Neural cell (in vitro differentiated cells): ENCODE data around the gene FAM168A. TPM values are rescaled to one million over a fixed set of nuclear protein-coding genes. Genes with fewer than 3 reads are reported as not detected.

Experiments
- H2AFZ ChIP-seq: fragments of 200-600, 300-800 bp; sonication (generic), shearing (Covaris generic); 2 replicates; pipeline ENCODE4 v1.6.0; 2014; ENCODE audit warnings: low read depth, mild to moderate bottlenecking, antibody characterized with exemption, low read length, moderate library complexity
- H3F3A ChIP-seq: fragments of 200-600 bp; shearing (Covaris generic); 2 replicates; pipeline ENCODE4 v1.6.1; 2016; ENCODE audit warnings: mild to moderate bottlenecking, moderate library complexity, mixed read lengths, antibody characterized with exemption, low read length; ENCODE audit not compliant: insufficient read depth, poor library complexity, severe bottlenecking
- H3K27ac ChIP-seq: fragments of 200-600, 300-800 bp; sonication (generic), shearing (Covaris generic); 2 replicates; pipeline ENCODE4 v1.5.1; 2014; ENCODE audit warnings: mild to moderate bottlenecking, low read length, moderate library complexity
- H3K27me3 ChIP-seq: fragments of 300-800, 200-600 bp; sonication (generic), shearing (Covaris generic); 2 replicates; pipeline ENCODE4 v1.6.0; 2014; ENCODE audit warnings: mild to moderate bottlenecking, low read depth, low read length, moderate library complexity; ENCODE audit not compliant: insufficient read depth
- H3K36me3 ChIP-seq: fragments of 300-800, 200-600 bp; sonication (generic), shearing (Covaris generic); 2 replicates; pipeline ENCODE4 v1.5.1; 2014; ENCODE audit warnings: mild to moderate bottlenecking, antibody characterized with exemption, low read length, moderate library complexity; ENCODE audit not compliant: insufficient read depth
- H3K4me2 ChIP-seq: fragments of 300-800, 200-600 bp; sonication (generic), shearing (Covaris generic); 2 replicates; pipeline ENCODE4 v1.6.0; 2014; ENCODE audit warnings: mild to moderate bottlenecking, low read length
- H3K4me3 ChIP-seq: fragments of 300-800, 200-600 bp; sonication (generic), shearing (Covaris generic); 2 replicates; pipeline ENCODE4 v1.5.1; 2014; ENCODE audit warnings: mild to moderate bottlenecking, low read length, moderate library complexity
- H3K79me2 ChIP-seq: fragments of 200-600 bp; shearing (Covaris generic); replicated peaks from 2 replicates; pipeline ENCODE4 v1.6.0; 2014; ENCODE audit warnings: mild to moderate bottlenecking, low read length, moderate library complexity; ENCODE audit not compliant: insufficient read depth
- H3K9ac ChIP-seq: fragments of 300-800, 200-600 bp; sonication (generic), shearing (Covaris generic); 2 replicates; pipeline ENCODE4 v1.6.1; 2016; ENCODE audit warnings: mild to moderate bottlenecking, low read length, mixed read lengths
- H3K9me2 ChIP-seq: fragments of 200-600 bp; shearing (Covaris generic); 2 replicates; pipeline ENCODE4 v1.6.1; 2016; ENCODE audit warnings: mild to moderate bottlenecking, low read length, mixed read lengths; ENCODE audit not compliant: insufficient read depth
- H3K9me3 ChIP-seq: fragments of 200-600, 300-800 bp; sonication (generic), shearing (Covaris generic); 2 replicates; pipeline ENCODE4 v1.6.1; 2016; ENCODE audit warnings: mild to moderate bottlenecking, mixed run types, low read length, moderate library complexity, mixed read lengths
- H4K20me1 ChIP-seq: fragments of 200-600 bp; shearing (Covaris generic); 2 replicates; pipeline ENCODE4 v1.6.1; 2016; ENCODE audit warnings: mild to moderate bottlenecking, mixed run types; ENCODE audit not compliant: insufficient read depth
- EP300 ChIP-seq: fragments of 450-650 bp; conservative IDR thresholded peaks from 2 replicates; pipeline ENCODE4 v1.6.1; 2014; ENCODE audit warnings: antibody characterized with exemption, mild to moderate bottlenecking, moderate library complexity; ENCODE audit not compliant: poor library complexity, severe bottlenecking
- EZH2 ChIP-seq: fragments of 200-600, 300-800 bp; shearing (Covaris generic), sonication (generic); IDR thresholded peaks from 2 replicates; pipeline ENCODE4 v1.6.1; 2014; ENCODE audit warnings: antibody characterized with exemption, low read length, borderline replicate concordance, mild to moderate bottlenecking; ENCODE audit not compliant: insufficient read depth, poor library complexity, severe bottlenecking
- MXI1 ChIP-seq: fragments of 450-650 bp; conservative IDR thresholded peaks from 2 replicates; pipeline ENCODE4 v1.6.1; 2014; ENCODE audit warnings: antibody characterized with exemption, mild to moderate bottlenecking; ENCODE audit not compliant: poor library complexity, severe bottlenecking
- POLR2AphosphoS5 ChIP-seq: IDR thresholded peaks from 2 replicates; pipeline ENCODE4 v1.6.1; 2012
- RAD21 ChIP-seq: fragments of 450-650 bp; conservative IDR thresholded peaks from 2 replicates; pipeline ENCODE4 v1.6.1; 2014; ENCODE audit warnings: antibody characterized with exemption, mild to moderate bottlenecking, moderate library complexity
- REST ChIP-seq: IDR thresholded peaks from 2 replicates; pipeline ENCODE4 v1.6.1; 2012; ENCODE audit warnings: borderline replicate concordance
- SMC3 ChIP-seq: fragments of 450-650 bp; conservative IDR thresholded peaks from 2 replicates; pipeline ENCODE4 v1.6.1; 2014; ENCODE audit warnings: antibody characterized with exemption, mild to moderate bottlenecking, moderate library complexity; ENCODE audit not compliant: poor library complexity
- TAF1 ChIP-seq: IDR thresholded peaks from 2 replicates; pipeline ENCODE4 v1.6.1; 2012; ENCODE audit warnings: low read depth
- polyA plus RNA-seq: library from polyadenylated mRNA; depleted of rRNA; stranded (reverse); fragments of >200 nt; gene quantifications from 2 replicates; pipeline ENCODE4 v1.2.3, GENCODE V29; 2014
- TF ChIP-seq, protein P1 (sequence below): fragments of 450-650 bp; IDR thresholded peaks from 2 replicates; pipeline ENCODE4 v1.5.1; 2014; ENCODE audit warnings: antibody characterized with exemption, mild to moderate bottlenecking, moderate library complexity; ENCODE audit not compliant: poor library complexity, severe bottlenecking

FAM168A gene
- polyA plus RNA-seq, 1 donor from 2014 or later: 67.3 TPM

DNA sequence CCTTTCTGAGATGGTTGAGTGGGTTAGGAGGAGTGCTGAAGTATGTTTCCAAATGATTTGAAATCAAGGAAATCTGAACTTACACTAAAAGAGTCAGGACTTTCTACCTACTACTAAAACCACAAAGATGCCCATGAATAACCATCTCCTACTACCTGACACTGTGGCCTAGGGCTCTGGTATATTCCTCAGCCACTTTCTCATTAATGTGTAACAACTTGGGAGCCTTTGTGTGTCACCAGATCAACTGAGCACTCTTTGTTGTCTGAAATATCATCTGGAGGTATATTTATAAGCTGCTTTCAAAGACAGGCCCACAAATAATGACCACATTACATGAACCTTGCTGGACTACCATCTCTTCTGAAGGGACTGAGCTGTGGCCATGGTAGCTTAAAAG lies 177.8 kb downstream of the FAM168A start:
- no peak overlapping the region for H2AFZ ChIP-seq
- H3K4me3 ChIP-seq: no peak overlapping the region
- H3K9me2 ChIP-seq: no peaks in the 10 kb centered on the region
- no peak overlapping the region for H3K9ac ChIP-seq
- H3K9me3 ChIP-seq: no peaks in the 10 kb centered on the region
- H4K20me1 ChIP-seq: no peaks in the 10 kb centered on the region
- H3K27ac ChIP-seq: no peak overlapping the region
- H3F3A ChIP-seq: no peaks in the 10 kb centered on the region
- no peaks in the 10 kb centered on the region for H3K27me3 ChIP-seq
- H3K36me3 ChIP-seq: no peaks in the 10 kb centered on the region
- no peaks in the 10 kb centered on the region for H3K79me2 ChIP-seq
- no peak for TF ChIP-seq EP300
- TF ChIP-seq POLR2AphosphoS5: no peak
- TF ChIP-seq REST: no peak
- no peak for TF ChIP-seq TAF1
- TF ChIP-seq SMC3: no peak
- TF ChIP-seq, protein P1, sequence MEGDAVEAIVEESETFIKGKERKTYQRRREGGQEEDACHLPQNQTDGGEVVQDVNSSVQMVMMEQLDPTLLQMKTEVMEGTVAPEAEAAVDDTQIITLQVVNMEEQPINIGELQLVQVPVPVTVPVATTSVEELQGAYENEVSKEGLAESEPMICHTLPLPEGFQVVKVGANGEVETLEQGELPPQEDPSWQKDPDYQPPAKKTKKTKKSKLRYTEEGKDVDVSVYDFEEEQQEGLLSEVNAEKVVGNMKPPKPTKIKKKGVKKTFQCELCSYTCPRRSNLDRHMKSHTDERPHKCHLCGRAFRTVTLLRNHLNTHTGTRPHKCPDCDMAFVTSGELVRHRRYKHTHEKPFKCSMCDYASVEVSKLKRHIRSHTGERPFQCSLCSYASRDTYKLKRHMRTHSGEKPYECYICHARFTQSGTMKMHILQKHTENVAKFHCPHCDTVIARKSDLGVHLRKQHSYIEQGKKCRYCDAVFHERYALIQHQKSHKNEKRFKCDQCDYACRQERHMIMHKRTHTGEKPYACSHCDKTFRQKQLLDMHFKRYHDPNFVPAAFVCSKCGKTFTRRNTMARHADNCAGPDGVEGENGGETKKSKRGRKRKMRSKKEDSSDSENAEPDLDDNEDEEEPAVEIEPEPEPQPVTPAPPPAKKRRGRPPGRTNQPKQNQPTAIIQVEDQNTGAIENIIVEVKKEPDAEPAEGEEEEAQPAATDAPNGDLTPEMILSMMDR: no peak
- TF ChIP-seq EZH2: no peak
- TF ChIP-seq MXI1: no peak
- TF ChIP-seq RAD21: no peak
- H3K4me2 ChIP-seq: no peak overlapping the region

- Histone ChIP-seq H3K36me3 (no peaks in the 10 kb centered on the region), H3K4me3 (no peak overlapping the region), H3K9me3 (no peaks in the 10 kb centered on the region), H3K27ac (no peak overlapping the region), H2AFZ (no peak overlapping the region), H3K9me2 (no peaks in the 10 kb centered on the region), H3K79me2 (no peaks in the 10 kb centered on the region), H3K4me2 (no peak overlapping the region), H3K9ac (no peak overlapping the region), H3F3A (no peaks in the 10 kb centered on the region), H4K20me1 (no peaks in the 10 kb centered on the region), H3K27me3 (no peaks in the 10 kb centered on the region)
- TF ChIP-seq EP300: no peak
- TF ChIP-seq REST: no peak
- TF ChIP-seq EZH2: no peak
- TF ChIP-seq, protein P1: no peak
- TF ChIP-seq MXI1: no peak
- no peak for TF ChIP-seq POLR2AphosphoS5
- TF ChIP-seq RAD21: no peak
- TF ChIP-seq SMC3: no peak
- no peak for TF ChIP-seq TAF1
Observed at GRCh38 chr11:73416786-73417185, 181.1 kb downstream of the FAM168A start.
